HG03060 (cell line): ENCODE data around the gene PDZD2.
"Not testable (repeated sequence)": the region's sequence is repeated elsewhere in the genome, so short reads cannot be mapped to it uniquely, and the experiment has no call there.

ENCODE experiments used
- ATAC-seq: cut with Tn5 transposase; IDR thresholded peaks from one replicate; pipeline ENCODE4 v1.9.1; 2021; ENCODE audit warnings: low read depth, moderate number of reproducible peaks; ENCODE audit not compliant: unreplicated experiment

Gene PDZD2

GRCh38 chr5:32022638-32023037, 383.7 kb downstream of the PDZD2 start:
- no peak for ATAC-seq

GRCh38 chr5:32023816-32024215, 384.9 kb downstream of the PDZD2 start:
- ATAC-seq, result no peak

- ATAC-seq, result no peak
Observed at GRCh38 chr5:32024751-32025150, 385.8 kb downstream of the PDZD2 start.

GRCh38 chr5:32027093-32027716, 388.3 kb downstream of the PDZD2 start:
- no peak for ATAC-seq

- ATAC-seq, result no peak
Observed at GRCh38 chr5:32027717-32028458, 389.0 kb downstream of the PDZD2 start.

- ATAC-seq, result no peak
Observed at GRCh38 chr5:32029261-32029660, 390.3 kb downstream of the PDZD2 start.

- no peak for ATAC-seq
Observed at GRCh38 chr5:32029781-32030180, 390.9 kb downstream of the PDZD2 start.

GRCh38 chr5:32030222-32030621, 391.3 kb downstream of the PDZD2 start:
- no peak for ATAC-seq

GRCh38 chr5:32030686-32031085, 391.8 kb downstream of the PDZD2 start:
- no peak for ATAC-seq

GRCh38 chr5:32031089-32031488, 392.2 kb downstream of the PDZD2 start:
- no peak for ATAC-seq

GRCh38 chr5:32038523-32038922, 399.6 kb downstream of the PDZD2 start:
- no peak for ATAC-seq

- ATAC-seq, result not testable (repeated sequence)
Observed at GRCh38 chr5:32039133-32039532, 400.2 kb downstream of the PDZD2 start.

- not testable (repeated sequence) for ATAC-seq
Observed at GRCh38 chr5:32039601-32040000, 400.7 kb downstream of the PDZD2 start.

GRCh38 chr5:32040181-32040695, 401.3 kb downstream of the PDZD2 start:
- ATAC-seq, result not testable (repeated sequence)

GRCh38 chr5:32042551-32042961, 403.6 kb downstream of the PDZD2 start:
- no peak for ATAC-seq

GRCh38 chr5:32043105-32043504, 404.2 kb downstream of the PDZD2 start:
- ATAC-seq, result no peak

GRCh38 chr5:32044434-32044833, 405.5 kb downstream of the PDZD2 start:
- ATAC-seq, result no peak

- ATAC-seq, result no peak
Observed at GRCh38 chr5:32044939-32045338, 406.0 kb downstream of the PDZD2 start.

- ATAC-seq, result no peak
Observed at GRCh38 chr5:32047056-32047455, 408.1 kb downstream of the PDZD2 start.

- ATAC-seq, result no peak
Observed at GRCh38 chr5:32051796-32052195, 412.9 kb downstream of the PDZD2 start.

- ATAC-seq, result no peak
Observed at GRCh38 chr5:32055891-32056866, 417.2 kb downstream of the PDZD2 start.
